ENCODE results near the gene DYSF. TPM values are rescaled to one million over a fixed set of nuclear protein-coding genes. Genes with fewer than 3 reads are reported as not detected.
"Not testable (repeated sequence)": the region's sequence is repeated elsewhere in the genome, so short reads cannot be mapped to it uniquely, and the experiment has no call there.

DYSF gene
- total RNA-seq, 1 experiment from 2014 or later, result not detected

- in situ Hi-C loops (cut with HindIII; ENCODE audit: low pct_unique_long_range_greater_than_20kb, low sequenced_read_pairs), result no loop called here
- DNase-seq (ENCODE audit: low read depth), result no peak
Measured at GRCh38 chr2:71631411-71631931, 178.1 kb downstream of the DYSF start.

GRCh38 chr2:71633086-71633485 lies 179.7 kb downstream of the DYSF start:
- in situ Hi-C loops (cut with HindIII; ENCODE audit: low pct_unique_long_range_greater_than_20kb, low sequenced_read_pairs), result no loop called here
- no peak for DNase-seq (ENCODE audit: low read depth)

GRCh38 chr2:71634567-71634966 lies 181.2 kb downstream of the DYSF start:
- DNase-seq (ENCODE audit: low read depth), result no peak
- in situ Hi-C loops (cut with HindIII; ENCODE audit: low pct_unique_long_range_greater_than_20kb, low sequenced_read_pairs), result no loop called here

- in situ Hi-C loops (cut with HindIII; ENCODE audit: low pct_unique_long_range_greater_than_20kb, low sequenced_read_pairs), result no loop called here
- no peak for DNase-seq (ENCODE audit: low read depth)
Measured at GRCh38 chr2:71635798-71636197, 182.4 kb downstream of the DYSF start.

- no peak for DNase-seq (ENCODE audit: low read depth)
- in situ Hi-C loops (cut with HindIII; ENCODE audit: low pct_unique_long_range_greater_than_20kb, low sequenced_read_pairs), result no loop called here
Measured at GRCh38 chr2:71637168-71637567, 183.8 kb downstream of the DYSF start.

GRCh38 chr2:71637736-71638135 lies 184.4 kb downstream of the DYSF start:
- in situ Hi-C loops (cut with HindIII; ENCODE audit: low pct_unique_long_range_greater_than_20kb, low sequenced_read_pairs), result no loop called here
- DNase-seq (ENCODE audit: low read depth), result no peak

DNA sequence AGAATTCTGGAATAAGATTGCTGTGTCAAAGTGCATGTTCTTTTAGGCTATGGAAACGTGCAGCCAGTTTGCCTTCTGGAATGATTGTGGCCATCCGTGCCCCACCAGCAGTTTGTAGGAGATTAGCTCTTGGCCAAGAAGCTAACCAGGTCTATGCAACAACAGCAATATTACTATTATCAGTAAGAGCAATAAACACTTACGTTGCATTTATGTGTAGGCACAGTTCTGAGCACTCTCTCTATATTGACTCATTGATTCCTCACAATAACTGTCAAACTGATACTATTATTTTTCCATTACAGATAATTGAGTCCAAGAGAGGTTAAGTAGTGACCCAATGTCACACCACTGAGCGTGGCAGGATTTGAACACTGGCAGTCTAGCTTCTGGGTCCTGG lies 186.4 kb downstream of the DYSF start:
- no peak for DNase-seq (ENCODE audit: low read depth)
- in situ Hi-C loops (cut with HindIII; ENCODE audit: low pct_unique_long_range_greater_than_20kb, low sequenced_read_pairs), result no loop called here

DNA sequence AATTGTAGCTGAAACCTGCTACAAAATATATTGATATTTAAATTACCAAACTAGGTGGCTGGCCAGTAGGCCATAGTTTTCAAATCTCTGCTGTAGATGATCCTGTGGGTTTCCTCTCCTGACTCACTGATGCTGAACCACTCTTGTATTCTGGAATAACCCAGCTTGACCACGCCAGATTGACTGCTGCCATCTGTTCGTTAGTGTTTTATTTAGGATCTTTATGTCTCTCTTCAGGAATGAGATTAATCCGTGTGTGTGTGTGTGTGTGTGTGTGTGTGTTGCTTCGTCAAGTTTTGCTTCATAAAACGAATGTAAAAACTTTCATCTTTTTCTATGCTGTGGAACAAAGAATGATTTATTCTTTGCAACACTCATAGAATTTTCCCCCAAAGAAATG lies 187.1 kb downstream of the DYSF start:
- no peak for DNase-seq (ENCODE audit: low read depth)
- in situ Hi-C loops (cut with HindIII; ENCODE audit: low pct_unique_long_range_greater_than_20kb, low sequenced_read_pairs), result no loop called here

- in situ Hi-C loops (cut with HindIII; ENCODE audit: low pct_unique_long_range_greater_than_20kb, low sequenced_read_pairs), result no loop called here
- DNase-seq (ENCODE audit: low read depth), result no peak
Measured at GRCh38 chr2:71643674-71644357, 190.5 kb downstream of the DYSF start.

DNA sequence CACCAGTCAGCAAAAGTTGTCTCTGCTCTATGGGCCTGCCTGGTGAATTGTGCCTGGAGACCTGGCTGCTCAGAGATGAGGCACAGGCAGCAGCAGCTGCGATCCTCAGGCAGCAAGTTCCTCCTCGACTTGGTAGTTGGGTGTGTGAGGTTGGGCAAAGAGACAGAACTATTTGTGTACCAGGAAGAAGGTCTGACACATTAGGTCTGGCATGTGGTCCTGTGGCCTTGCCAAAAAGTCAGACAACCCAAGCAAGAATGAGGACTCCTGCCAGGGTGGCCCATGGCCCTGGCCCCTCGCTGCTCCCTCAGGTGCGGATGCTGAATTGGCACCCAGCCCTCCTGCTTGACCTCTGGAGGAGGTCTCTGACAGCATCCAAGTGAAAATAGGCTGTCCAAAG lies 192.7 kb downstream of the DYSF start:
- in situ Hi-C loops (cut with HindIII; ENCODE audit: low pct_unique_long_range_greater_than_20kb, low sequenced_read_pairs), result no loop called here
- no peak for DNase-seq (ENCODE audit: low read depth)

GRCh38 chr2:71647356-71647755 lies 194.0 kb downstream of the DYSF start:
- in situ Hi-C loops (cut with HindIII; ENCODE audit: low pct_unique_long_range_greater_than_20kb, low sequenced_read_pairs), result no loop called here
- DNase-seq (ENCODE audit: low read depth), result no peak

DNA sequence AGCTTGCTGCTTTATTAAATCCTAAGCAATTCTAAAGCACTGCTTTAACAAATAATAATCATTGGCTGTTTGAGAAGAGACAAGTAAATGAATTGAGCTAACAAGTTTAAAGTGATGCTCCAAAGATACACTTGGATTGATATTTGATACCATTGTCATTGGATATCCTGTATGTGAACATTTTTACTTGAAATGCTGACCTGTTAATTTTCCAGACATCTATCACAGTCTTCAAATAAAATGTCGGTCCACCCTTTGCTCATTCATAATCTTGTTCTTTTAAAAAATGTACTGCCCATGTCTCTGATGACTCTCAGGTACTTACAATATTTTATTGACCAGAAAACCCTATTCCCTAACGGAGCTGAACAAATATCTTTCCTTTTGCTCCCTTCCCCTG lies 202.1 kb downstream of the DYSF start:
- in situ Hi-C loops (cut with HindIII; ENCODE audit: low pct_unique_long_range_greater_than_20kb, low sequenced_read_pairs), result no loop called here
- DNase-seq (ENCODE audit: low read depth), result no peak

DNA sequence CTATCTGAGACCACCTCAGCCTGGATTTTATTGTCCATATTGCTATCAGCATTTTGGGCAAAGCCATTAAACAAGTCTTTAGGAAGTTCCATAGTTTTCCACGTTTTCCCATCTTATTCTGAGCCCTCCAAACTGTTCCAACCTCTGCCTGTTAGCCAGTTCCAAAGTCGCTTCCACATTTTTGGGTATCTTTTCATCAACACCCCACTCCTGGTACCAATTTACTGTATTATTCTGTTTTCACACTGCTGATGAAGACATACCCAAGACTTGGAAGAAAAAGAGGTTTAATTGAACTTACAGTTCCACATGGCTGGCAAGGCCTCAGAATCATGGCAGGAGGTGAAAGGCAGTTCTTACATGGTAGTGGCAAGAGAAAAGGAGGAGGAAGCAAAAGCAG lies 204.9 kb downstream of the DYSF start:
- in situ Hi-C loops (cut with HindIII; ENCODE audit: low pct_unique_long_range_greater_than_20kb, low sequenced_read_pairs); DNase-seq (ENCODE audit: low read depth): not testable (repeated sequence)

GRCh38 chr2:71658771-71659170 lies 205.4 kb downstream of the DYSF start:
- in situ Hi-C loops (cut with HindIII; ENCODE audit: low pct_unique_long_range_greater_than_20kb, low sequenced_read_pairs), result no loop called here
- DNase-seq (ENCODE audit: low read depth), result no peak

DNA sequence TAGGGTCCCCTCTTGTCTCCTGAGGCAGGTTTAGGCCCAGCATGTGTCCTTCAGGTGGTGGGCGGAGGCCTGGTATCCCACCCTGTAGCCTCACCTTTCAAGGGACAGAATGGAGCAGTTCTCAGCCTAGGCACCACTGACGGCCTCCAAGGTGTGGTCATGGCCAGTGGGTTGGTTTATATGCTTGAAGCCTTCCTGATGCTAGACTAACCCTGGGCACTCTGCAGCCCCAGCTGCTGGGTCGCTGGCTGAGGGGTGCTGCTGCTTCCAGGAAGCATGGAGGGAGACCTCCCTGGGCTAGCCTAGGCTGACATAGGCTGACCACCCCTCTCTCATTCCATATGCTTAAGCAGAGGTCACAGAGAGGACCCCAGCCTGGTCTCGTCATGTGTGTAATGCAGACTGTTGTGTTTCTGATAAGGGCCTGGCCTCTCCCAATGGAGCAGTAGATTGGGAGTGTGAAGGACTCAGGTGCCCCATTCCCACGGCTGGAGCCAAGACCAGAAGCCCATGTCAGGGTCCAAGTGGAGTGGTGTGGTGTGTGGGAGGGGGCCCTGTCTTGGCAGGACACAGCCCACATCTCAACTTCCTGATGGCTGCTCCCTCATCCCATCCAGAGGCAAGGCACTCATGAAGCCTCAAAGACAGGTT lies 206.6 kb downstream of the DYSF start:
- DNase-seq (ENCODE audit: low read depth), result no peak
- in situ Hi-C loops (cut with HindIII; ENCODE audit: low pct_unique_long_range_greater_than_20kb, low sequenced_read_pairs), result no loop called here

DNA sequence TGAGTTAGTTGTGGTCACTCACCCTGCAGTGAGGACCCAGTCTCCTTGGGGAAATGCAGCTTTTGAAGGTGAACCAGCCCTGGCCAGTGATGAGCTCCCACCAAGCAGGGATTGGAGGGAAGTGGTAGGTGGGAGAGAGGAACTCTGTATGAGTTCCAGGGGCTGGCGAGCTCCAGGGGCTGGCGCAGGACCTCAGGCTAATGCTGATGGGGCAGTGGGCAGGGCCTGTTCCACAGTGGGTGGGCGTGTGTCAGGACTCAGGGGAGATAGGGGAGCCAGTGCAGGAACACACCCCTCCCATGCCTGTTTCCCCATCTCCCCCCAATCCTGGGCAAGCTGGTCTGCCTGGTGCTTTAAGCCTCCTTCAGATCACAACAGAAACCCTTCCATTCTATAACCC lies 208.4 kb downstream of the DYSF start:
- in situ Hi-C loops (cut with HindIII; ENCODE audit: low pct_unique_long_range_greater_than_20kb, low sequenced_read_pairs), result no loop called here
- DNase-seq (ENCODE audit: low read depth), result no peak

DNA sequence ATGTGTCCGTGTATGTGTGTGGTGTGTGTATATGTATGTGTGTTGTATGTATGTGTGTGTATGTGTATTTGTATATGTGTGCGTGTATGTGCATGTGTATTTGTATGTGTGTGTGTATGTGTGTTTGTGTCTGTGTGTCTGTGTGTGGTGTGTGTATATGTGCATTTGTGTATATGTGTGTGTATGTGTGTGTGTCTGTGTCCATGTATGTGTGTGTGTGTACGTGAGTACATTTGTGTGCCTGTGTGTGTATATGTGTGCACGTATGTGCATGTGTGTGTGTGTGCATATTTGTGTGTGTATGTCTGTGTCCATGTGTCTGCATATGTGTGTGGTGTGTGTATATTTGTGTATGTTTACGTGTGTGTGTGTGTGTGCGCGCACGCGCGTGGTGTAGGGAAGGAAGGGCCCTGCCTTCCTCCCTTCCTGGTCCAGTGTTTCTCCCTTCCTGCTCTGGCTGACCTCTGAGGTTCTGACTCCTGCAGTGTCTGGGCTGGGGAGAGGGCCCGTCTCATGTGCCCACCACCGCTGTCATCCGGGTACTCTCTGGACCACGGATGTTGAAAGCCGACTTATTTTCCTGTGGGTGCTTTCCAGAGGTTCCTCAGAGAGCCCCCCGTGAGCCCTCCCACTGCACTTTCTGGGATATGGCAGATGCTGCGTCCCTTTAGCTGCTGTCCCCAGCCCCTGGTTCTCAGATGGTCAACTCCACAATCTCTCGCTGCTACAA lies 209.5 kb downstream of the DYSF start:
- DNase-seq (ENCODE audit: low read depth), result no peak
- in situ Hi-C loops (cut with HindIII; ENCODE audit: low pct_unique_long_range_greater_than_20kb, low sequenced_read_pairs), result no loop called here

DNA sequence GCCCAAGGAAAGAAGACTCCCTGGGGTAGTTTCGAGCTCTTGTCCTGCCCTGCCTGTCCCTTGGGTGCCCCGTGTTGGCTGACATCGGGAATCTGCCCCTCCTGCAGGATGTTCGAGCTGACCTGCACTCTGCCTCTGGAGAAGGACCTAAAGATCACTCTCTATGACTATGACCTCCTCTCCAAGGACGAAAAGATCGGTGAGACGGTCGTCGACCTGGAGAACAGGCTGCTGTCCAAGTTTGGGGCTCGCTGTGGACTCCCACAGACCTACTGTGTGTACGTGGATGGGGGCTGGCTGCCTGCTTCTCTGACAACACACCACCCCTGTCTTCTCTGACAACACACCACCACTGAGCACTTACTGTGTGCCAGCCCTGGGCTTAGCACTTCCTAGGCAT lies 210.8 kb downstream of the DYSF start:
- in situ Hi-C loops (cut with HindIII; ENCODE audit: low pct_unique_long_range_greater_than_20kb, low sequenced_read_pairs), result no loop called here
- DNase-seq (ENCODE audit: low read depth), result no peak
